Measurements from ENCODE around the gene HIP1R.

HIP1R gene

DNA sequence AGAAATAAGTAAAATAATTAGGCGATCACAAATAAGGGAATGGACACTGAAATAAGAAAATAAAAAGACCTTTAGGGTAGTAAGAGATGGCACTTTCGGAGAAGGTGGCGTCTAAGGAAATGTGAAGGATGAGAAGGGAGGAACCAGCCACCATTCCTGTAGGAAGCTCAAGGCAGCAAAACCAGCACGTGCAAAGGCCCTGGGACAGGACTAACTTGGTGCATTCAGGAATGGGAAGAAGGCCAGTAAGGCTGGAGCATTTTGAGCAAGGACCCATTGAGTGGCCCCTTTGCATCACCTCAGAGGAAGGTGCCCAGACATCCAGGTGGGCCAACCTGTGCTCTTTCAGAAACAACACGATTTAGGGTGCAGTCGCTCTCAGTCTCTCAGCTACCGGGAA, 61.4 kb downstream of the HIP1R start:
- TF ChIP-seq, protein P1, sequence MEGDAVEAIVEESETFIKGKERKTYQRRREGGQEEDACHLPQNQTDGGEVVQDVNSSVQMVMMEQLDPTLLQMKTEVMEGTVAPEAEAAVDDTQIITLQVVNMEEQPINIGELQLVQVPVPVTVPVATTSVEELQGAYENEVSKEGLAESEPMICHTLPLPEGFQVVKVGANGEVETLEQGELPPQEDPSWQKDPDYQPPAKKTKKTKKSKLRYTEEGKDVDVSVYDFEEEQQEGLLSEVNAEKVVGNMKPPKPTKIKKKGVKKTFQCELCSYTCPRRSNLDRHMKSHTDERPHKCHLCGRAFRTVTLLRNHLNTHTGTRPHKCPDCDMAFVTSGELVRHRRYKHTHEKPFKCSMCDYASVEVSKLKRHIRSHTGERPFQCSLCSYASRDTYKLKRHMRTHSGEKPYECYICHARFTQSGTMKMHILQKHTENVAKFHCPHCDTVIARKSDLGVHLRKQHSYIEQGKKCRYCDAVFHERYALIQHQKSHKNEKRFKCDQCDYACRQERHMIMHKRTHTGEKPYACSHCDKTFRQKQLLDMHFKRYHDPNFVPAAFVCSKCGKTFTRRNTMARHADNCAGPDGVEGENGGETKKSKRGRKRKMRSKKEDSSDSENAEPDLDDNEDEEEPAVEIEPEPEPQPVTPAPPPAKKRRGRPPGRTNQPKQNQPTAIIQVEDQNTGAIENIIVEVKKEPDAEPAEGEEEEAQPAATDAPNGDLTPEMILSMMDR (IDR thresholded peaks at IDR 0.05) = no peak

DNA sequence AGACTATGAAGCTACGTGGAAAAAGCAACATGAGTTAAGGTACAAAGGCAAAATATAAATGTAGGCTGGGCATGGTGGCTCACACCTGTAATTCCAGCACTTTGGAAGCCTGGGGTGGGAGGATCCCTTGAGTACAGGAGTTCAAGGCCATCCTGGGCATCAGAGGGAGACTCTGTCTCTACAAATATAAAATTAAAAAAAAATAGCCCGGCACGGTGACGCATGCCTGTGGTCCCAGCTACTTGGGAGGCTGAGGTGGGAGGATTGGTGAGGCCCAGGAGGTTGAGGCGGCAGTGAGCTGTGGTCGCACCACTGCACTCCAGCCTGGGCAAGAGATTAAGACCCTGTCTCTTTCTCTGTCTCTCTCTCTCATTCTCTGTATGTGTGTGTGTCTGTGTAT, 64.6 kb downstream of the HIP1R start:
- TF ChIP-seq, protein P1 (IDR thresholded peaks at IDR 0.05) = no peak

DNA sequence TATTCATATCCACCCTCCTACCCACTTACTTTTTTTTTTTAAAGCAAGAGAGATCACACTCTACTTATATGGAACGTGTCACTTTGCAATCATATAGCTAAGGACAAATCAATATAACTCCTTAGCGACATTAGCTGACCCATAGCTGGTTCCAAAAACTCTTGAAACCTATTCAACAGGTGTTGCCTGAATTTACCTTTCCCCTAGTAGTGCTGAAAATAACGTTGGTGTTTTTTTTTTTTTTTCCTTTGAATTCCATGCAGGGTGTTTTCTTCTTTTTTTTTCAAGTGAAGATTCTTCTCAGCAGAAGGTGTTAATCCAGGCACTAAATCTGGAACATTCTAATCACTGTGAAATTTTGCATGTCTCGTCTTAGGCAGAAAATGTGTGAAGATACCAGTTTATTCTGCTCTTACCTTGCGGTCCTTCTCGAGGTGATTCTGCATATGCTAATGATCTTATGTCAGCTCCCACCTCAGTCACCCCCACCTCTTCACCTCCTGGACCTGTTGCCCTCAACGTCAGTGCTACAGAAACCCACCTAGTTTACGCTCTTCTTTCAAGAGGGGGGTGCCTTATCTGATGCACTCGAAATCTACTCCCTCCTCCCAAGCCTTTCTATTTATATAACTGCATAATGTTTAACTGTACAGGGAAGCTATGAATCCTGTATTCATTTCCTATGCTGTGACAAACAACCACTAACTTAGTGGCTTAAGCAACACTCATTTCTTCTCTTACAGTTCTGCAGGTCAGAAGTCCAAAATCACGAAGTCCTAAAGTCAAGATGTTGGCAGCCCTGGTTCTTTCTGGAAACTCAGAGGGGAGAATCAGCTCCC, 67.8 kb downstream of the HIP1R start:
- TF ChIP-seq, protein P1 (IDR thresholded peaks at IDR 0.05) = no peak

DNA sequence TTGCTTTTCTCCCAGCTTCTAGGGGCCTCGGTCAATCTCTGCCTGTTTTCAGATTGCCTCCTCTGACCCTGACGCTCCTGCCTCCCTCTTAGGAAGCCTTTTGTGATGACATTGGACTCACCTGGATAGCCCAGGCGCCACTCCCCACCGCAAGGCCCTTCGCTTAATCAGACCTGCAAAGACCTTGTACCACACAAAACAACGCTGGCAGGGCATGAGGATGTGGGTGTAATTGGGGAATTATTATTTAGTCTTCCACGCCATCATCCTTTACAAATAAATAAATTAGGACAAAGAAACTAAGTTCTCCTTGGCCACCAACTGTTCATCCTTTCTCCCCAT, 68.4 kb downstream of the HIP1R start:
- TF ChIP-seq, protein P1 (IDR thresholded peaks at IDR 0.05) = no peak

DNA sequence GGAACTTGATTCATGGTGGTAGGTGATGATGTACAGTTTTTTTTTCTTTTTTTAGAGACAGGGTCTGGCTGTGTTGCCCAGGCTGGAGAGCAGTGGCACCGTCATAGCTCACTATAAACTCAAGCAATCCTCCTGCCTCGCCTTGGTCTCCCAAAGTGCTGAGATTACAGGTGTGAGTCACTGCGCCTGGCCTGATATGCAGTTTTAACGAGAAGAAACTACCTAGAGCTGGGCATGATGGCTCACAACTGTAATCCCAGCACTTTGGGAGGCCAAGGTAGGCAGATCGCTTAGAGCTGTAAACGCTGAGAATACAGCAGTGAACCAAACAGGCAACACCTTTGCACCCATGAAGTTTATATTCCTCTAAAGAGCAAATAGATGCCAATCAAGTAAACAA, 73.7 kb downstream of the HIP1R start:
- TF ChIP-seq, protein P1 (IDR thresholded peaks at IDR 0.05) = no peak

DNA sequence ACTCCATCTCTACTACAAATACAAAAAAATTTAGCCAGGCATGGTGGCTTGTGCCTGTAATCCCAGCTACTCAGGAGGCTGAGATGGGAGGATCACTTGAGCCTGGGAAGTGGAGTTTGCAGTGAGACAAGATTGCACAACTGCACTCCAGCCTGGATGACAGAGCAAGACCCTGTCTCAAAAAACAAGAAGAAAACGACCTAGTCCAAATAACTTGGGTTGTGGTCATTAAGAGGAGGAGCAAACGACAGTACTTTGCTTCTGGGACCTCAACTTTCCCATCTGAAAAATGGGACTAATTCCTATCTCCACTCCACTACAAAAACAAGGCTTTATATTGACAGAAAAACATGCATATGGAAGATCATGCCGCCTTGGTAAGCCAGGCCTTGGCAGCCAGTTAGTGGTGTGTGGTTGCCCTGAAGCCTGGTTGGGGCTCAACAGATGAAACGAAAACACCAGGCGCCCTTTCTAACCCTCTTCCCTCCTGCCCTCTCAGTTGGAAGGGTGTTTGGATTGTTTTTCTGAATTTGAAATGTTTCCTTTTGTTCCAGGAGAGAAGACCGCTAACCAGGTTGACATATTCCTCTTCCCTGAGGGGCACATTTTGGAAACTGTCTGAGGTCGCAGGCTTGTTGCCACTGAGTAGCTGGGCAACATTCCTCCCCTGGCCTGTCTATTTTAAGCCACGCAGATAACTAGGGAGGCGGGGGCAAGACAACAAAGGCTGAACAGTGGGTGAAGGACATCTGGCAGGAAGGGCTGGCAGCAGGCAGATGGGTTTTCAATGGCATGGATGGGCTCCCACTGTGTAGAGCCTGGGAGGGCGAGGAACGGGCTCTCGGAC, 74.4 kb downstream of the HIP1R start:
- TF ChIP-seq, protein P1 (IDR thresholded peaks at IDR 0.05) = no peak
